KG1 (cell line): ENCODE data around the gene CKAP4.

Experiments used
- DNase-seq: peaks from one replicate; lab custom pipeline; 2025; lab: John Stamatoyannopoulos, UW

The CKAP4 gene

GRCh38 chr12:106274575-106275121 lies 26.8 kb upstream of the CKAP4 start:
- no peak for DNase-seq

GRCh38 chr12:106274012-106274411 lies 26.2 kb upstream of the CKAP4 start:
- no peak for DNase-seq

GRCh38 chr12:106273491-106273890 lies 25.7 kb upstream of the CKAP4 start:
- DNase-seq = no peak

GRCh38 chr12:106271575-106272505 lies 24.0 kb upstream of the CKAP4 start:
- DNase-seq = no peak

- DNase-seq = no peak
Measured at GRCh38 chr12:106269150-106269771, 21.4 kb upstream of the CKAP4 start.

- DNase-seq = no peak
Measured at GRCh38 chr12:106267535-106267934, 19.7 kb upstream of the CKAP4 start.

GRCh38 chr12:106265116-106265515 lies 17.3 kb upstream of the CKAP4 start:
- no peak for DNase-seq

- no peak for DNase-seq
Measured at GRCh38 chr12:106258935-106259334, 11.1 kb upstream of the CKAP4 start.

GRCh38 chr12:106258226-106258625 lies 10.4 kb upstream of the CKAP4 start:
- DNase-seq = no peak

- DNase-seq = no peak
Measured at GRCh38 chr12:106256524-106256923, 8.7 kb upstream of the CKAP4 start.

GRCh38 chr12:106255952-106256351 lies 8.1 kb upstream of the CKAP4 start:
- no peak for DNase-seq

GRCh38 chr12:106255493-106255892 lies 7.7 kb upstream of the CKAP4 start:
- no peak for DNase-seq

GRCh38 chr12:106254724-106255123 lies 6.9 kb upstream of the CKAP4 start:
- no peak for DNase-seq

- no peak for DNase-seq
Measured at GRCh38 chr12:106251631-106252455, 4.0 kb upstream of the CKAP4 start.

- DNase-seq = no peak
Measured at GRCh38 chr12:106249411-106250135, 1.8 kb upstream of the CKAP4 start.

GRCh38 chr12:106248846-106249371 lies 1.1 kb upstream of the CKAP4 start:
- no peak for DNase-seq

GRCh38 chr12:106248312-106248845 lies 559 bp upstream of the CKAP4 start:
- DNase-seq = no peak

- no peak for DNase-seq
Measured at GRCh38 chr12:106246891-106247673, 738 bp downstream of the CKAP4 start.

- no peak for DNase-seq
Measured at GRCh38 chr12:106245767-106246166, 2.1 kb downstream of the CKAP4 start.

- DNase-seq = no peak
Measured at GRCh38 chr12:106243620-106244019, 4.2 kb downstream of the CKAP4 start.
